HEK293 (cell line): ENCODE results near the gene SLC9A4.

ENCODE experiments used
- CTCF ChIA-PET: fragments of 350-600 bp; formaldehyde crosslinking; extraction: SDS; loops from one replicate; lab custom pipeline; 2021; ENCODE audit warnings: antibody characterized with exemption; lab: Yijun Ruan, JAX
- POLR2A ChIA-PET: fragments of 300-600 bp; formaldehyde crosslinking; extraction: SDS; loops from one replicate; lab custom pipeline; 2020; ENCODE audit warnings: antibody characterized with exemption, inconsistent platforms; lab: Yijun Ruan, JAX
- H3K27ac ChIP-seq: fragments of 200-500 bp; sonication (Bioruptor generic); 2 replicates; pipeline ENCODE4 v1.5.1; 2014; ENCODE audit warnings: low read depth, low read length, control low read depth, inconsistent platforms; ENCODE audit errors: extremely low read depth
- H3K36me3 ChIP-seq, 2 experiments: fragments of 200-500 bp in 1 of 2; sonication (Bioruptor generic) in 1 of 2; 1 replicate in 1 of 2; 2 replicates in 1 of 2; pipeline ENCODE4 v1.5.1; 2014 to 2017; ENCODE audit warnings: inconsistent platforms in 2 of 2, low read length in 2 of 2; ENCODE audit not compliant: control insufficient read depth in 2 of 2, insufficient read depth in 1 of 2
- H3K4me1 ChIP-seq: fragments of 200-500 bp; sonication (Bioruptor generic); 2 replicates; pipeline ENCODE4 v1.5.1; 2014; ENCODE audit warnings: mild to moderate bottlenecking, low read length, inconsistent platforms; ENCODE audit not compliant: control insufficient read depth, insufficient read depth
- H3K4me3 ChIP-seq: 2 replicates; pipeline ENCODE4 v1.5.1; 2011; ENCODE audit warnings: low read depth, mild to moderate bottlenecking, control low read depth, low read length, moderate library complexity
- H3K9me3 ChIP-seq: fragments of 200-500 bp; sonication (Bioruptor generic); 2 replicates; pipeline ENCODE4 v1.5.1; 2014; ENCODE audit warnings: low read depth, low read length, inconsistent platforms; ENCODE audit not compliant: control insufficient read depth, insufficient read depth
- BCL11A ChIP-seq: fragments of 450-650 bp; formaldehyde crosslinking; IDR thresholded peaks from 2 replicates; pipeline ENCODE4 v1.5.1; 2016; ENCODE audit warnings: low read depth, missing biosample characterization, missing genetic modification characterization
- MZF1 ChIP-seq: fragments of 450-650 bp; formaldehyde crosslinking; IDR thresholded peaks from 2 replicates; pipeline ENCODE4 v1.5.1; 2017; ENCODE audit warnings: missing biosample characterization, missing genetic modification characterization, borderline replicate concordance
- SCRT1 ChIP-seq: fragments of 450-650 bp; formaldehyde crosslinking; IDR thresholded peaks from 2 replicates; pipeline ENCODE4 v1.5.1; 2016; ENCODE audit warnings: missing biosample characterization, missing genetic modification characterization, borderline replicate concordance
- TRIM28 ChIP-seq: IDR thresholded peaks from 2 replicates; pipeline ENCODE4 v1.6.1; 2011; ENCODE audit warnings: low read length, control low read depth, borderline replicate concordance
- YY1 ChIP-seq: fragments of 450-650 bp; formaldehyde crosslinking; IDR thresholded peaks from 2 replicates; pipeline ENCODE4 v1.5.1; 2018; ENCODE audit warnings: missing biosample characterization, missing genetic modification characterization
- YY2 ChIP-seq: fragments of 450-650 bp; formaldehyde crosslinking; IDR thresholded peaks from 2 replicates; pipeline ENCODE4 v1.5.1; 2016; ENCODE audit warnings: missing biosample characterization, missing genetic modification characterization
- ZNF169 ChIP-seq: fragments of 450-650 bp; formaldehyde crosslinking; IDR thresholded peaks from 2 replicates; pipeline ENCODE4 v1.5.1; 2016; ENCODE audit warnings: missing biosample characterization, missing genetic modification characterization
- ZNF223 ChIP-seq: fragments of 450-650 bp; formaldehyde crosslinking; IDR thresholded peaks from 2 replicates; pipeline ENCODE4 v1.5.1; 2016; ENCODE audit warnings: missing biosample characterization, missing genetic modification characterization
- ZNF302 ChIP-seq: fragments of 450-650 bp; formaldehyde crosslinking; IDR thresholded peaks from 2 replicates; pipeline ENCODE4 v1.5.1; 2016; ENCODE audit warnings: missing biosample characterization, missing genetic modification characterization, low read depth
- ZNF354C ChIP-seq: fragments of 450-650 bp; formaldehyde crosslinking; IDR thresholded peaks from 2 replicates; pipeline ENCODE4 v1.5.1; 2016; ENCODE audit warnings: missing biosample characterization, missing genetic modification characterization, low read depth, borderline replicate concordance
- ZNF404 ChIP-seq: fragments of 450-650 bp; formaldehyde crosslinking; IDR thresholded peaks from 2 replicates; pipeline ENCODE4 v1.5.1; 2017; ENCODE audit warnings: missing biosample characterization, missing genetic modification characterization
- ZNF501 ChIP-seq: fragments of 450-650 bp; formaldehyde crosslinking; IDR thresholded peaks from 2 replicates; pipeline ENCODE4 v1.5.1; 2016; ENCODE audit warnings: missing biosample characterization, missing genetic modification characterization
- ZNF529 ChIP-seq: fragments of 450-650 bp; formaldehyde crosslinking; IDR thresholded peaks from 2 replicates; pipeline ENCODE4 v1.5.1; 2017; ENCODE audit warnings: missing genetic modification characterization, missing biosample characterization; ENCODE audit not compliant: insufficient replicate concordance
- ZNF548 ChIP-seq: fragments of 450-650 bp; formaldehyde crosslinking; IDR thresholded peaks from 2 replicates; pipeline ENCODE4 v1.5.1; 2016; ENCODE audit warnings: missing biosample characterization, missing genetic modification characterization
- ZNF558 ChIP-seq: fragments of 450-650 bp; formaldehyde crosslinking; IDR thresholded peaks from 2 replicates; pipeline ENCODE4 v1.5.1; 2016; ENCODE audit warnings: missing biosample characterization, missing genetic modification characterization
- ZNF610 ChIP-seq: fragments of 450-650 bp; formaldehyde crosslinking; IDR thresholded peaks from 2 replicates; pipeline ENCODE4 v1.5.1; 2016; ENCODE audit warnings: missing biosample characterization, missing genetic modification characterization, borderline replicate concordance
- ZNF776 ChIP-seq: fragments of 450-650 bp; formaldehyde crosslinking; IDR thresholded peaks from 2 replicates; pipeline ENCODE4 v1.5.0; 2017; ENCODE audit warnings: missing biosample characterization, missing genetic modification characterization, borderline replicate concordance
- ZNF837 ChIP-seq: fragments of 450-650 bp; formaldehyde crosslinking; IDR thresholded peaks from 2 replicates; pipeline ENCODE4 v1.5.1; 2016; ENCODE audit warnings: missing biosample characterization, missing genetic modification characterization
- ZSCAN16 ChIP-seq: fragments of 450-650 bp; formaldehyde crosslinking; IDR thresholded peaks from 2 replicates; pipeline ENCODE4 v1.5.1; 2016; ENCODE audit warnings: missing biosample characterization, missing genetic modification characterization
- TF ChIP-seq, protein P1 (sequence below): fragments of 450-650 bp; IDR thresholded peaks from 2 replicates; pipeline ENCODE4 v1.5.1; 2018; ENCODE audit warnings: missing biosample characterization, missing genetic modification characterization
- TF ChIP-seq, protein P2 (sequence below): fragments of 450-650 bp; formaldehyde crosslinking; IDR thresholded peaks from 2 replicates; pipeline ENCODE4 v1.5.1; 2017; ENCODE audit warnings: missing biosample characterization, missing genetic modification characterization
- TF ChIP-seq, protein P3 (sequence below): fragments of 450-650 bp; formaldehyde crosslinking; IDR thresholded peaks from 2 replicates; pipeline ENCODE4 v1.5.1; 2016; ENCODE audit warnings: missing biosample characterization, missing genetic modification characterization
- TF ChIP-seq, protein P4 (sequence below): fragments of 450-650 bp; formaldehyde crosslinking; IDR thresholded peaks from 2 replicates; pipeline ENCODE4 v1.5.1; 2016; ENCODE audit warnings: missing biosample characterization, missing genetic modification characterization

SLC9A4 gene

DNA sequence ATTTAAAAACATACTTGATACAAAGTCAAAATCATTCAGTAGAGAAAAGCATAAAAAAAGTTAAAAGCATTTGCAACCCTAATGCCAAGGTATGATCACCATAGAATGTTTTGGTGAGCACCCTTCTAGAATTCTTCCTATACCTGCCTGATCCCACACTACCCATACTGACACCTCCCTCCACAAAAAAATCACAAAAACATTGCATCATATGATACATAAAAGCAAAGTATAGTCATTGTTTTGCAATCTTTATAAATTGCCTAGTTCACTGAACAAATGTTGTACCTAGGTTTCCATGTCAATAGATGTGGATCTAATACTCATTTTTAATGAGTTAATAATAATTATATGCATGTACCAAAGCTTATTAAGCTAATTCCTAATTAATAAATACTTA, 54.1 kb downstream of the SLC9A4 start (continued):
- no peak for TF ChIP-seq ZNF610

DNA sequence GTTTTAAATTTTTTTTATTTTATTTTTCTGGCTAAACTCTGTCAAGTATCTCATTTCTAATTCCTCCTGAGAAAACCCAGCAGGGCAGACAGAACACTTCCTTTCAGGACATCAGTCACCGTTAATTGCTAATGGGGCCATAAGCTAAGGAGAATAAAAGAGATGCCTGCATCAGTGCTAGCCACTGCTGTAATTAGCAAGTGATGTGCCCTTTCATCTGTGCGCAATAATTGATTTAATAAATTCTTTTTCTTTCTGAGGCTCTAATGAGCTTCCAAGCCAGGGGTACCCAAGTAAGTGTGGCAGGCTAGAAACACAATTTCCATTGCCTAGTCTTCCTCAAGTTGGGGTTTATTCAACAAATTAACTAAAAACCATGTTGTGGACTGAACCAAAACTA, 65.5 kb downstream of the SLC9A4 start:
- Histone ChIP-seq H3K27ac (no peak overlapping the region), H3K36me3 (no peaks in the 10 kb centered on the region), H3K4me1 (no peaks in the 10 kb centered on the region), H3K4me3 (no peak overlapping the region), H3K9me3 (no peaks in the 10 kb centered on the region)
- CTCF ChIA-PET: no interaction called here
- POLR2A ChIA-PET: no interaction called here
- TF ChIP-seq ZNF548 (tag by site-specific recombination) (no peak), ZNF501 (tag by site-specific recombination) (no peak), ZNF776 (tag by site-specific recombination) (no peak), ZNF169 (no peak), ZNF404 (no peak), MZF1 (no peak), ZNF354C (tag by site-specific recombination) (no peak), ZNF302 (tag by site-specific recombination) (no peak), ZSCAN16 (tag by site-specific recombination) (no peak), YY2 (no peak)
- TF ChIP-seq, protein P1, sequence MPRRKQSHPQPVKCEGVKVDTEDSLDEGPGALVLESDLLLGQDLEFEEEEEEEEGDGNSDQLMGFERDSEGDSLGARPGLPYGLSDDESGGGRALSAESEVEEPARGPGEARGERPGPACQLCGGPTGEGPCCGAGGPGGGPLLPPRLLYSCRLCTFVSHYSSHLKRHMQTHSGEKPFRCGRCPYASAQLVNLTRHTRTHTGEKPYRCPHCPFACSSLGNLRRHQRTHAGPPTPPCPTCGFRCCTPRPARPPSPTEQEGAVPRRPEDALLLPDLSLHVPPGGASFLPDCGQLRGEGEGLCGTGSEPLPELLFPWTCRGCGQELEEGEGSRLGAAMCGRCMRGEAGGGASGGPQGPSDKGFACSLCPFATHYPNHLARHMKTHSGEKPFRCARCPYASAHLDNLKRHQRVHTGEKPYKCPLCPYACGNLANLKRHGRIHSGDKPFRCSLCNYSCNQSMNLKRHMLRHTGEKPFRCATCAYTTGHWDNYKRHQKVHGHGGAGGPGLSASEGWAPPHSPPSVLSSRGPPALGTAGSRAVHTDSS (tag by site-specific recombination): no peak
- TF ChIP-seq, protein P2, sequence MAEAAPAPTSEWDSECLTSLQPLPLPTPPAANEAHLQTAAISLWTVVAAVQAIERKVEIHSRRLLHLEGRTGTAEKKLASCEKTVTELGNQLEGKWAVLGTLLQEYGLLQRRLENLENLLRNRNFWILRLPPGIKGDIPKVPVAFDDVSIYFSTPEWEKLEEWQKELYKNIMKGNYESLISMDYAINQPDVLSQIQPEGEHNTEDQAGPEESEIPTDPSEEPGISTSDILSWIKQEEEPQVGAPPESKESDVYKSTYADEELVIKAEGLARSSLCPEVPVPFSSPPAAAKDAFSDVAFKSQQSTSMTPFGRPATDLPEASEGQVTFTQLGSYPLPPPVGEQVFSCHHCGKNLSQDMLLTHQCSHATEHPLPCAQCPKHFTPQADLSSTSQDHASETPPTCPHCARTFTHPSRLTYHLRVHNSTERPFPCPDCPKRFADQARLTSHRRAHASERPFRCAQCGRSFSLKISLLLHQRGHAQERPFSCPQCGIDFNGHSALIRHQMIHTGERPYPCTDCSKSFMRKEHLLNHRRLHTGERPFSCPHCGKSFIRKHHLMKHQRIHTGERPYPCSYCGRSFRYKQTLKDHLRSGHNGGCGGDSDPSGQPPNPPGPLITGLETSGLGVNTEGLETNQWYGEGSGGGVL (tag by site-specific recombination): no peak

DNA sequence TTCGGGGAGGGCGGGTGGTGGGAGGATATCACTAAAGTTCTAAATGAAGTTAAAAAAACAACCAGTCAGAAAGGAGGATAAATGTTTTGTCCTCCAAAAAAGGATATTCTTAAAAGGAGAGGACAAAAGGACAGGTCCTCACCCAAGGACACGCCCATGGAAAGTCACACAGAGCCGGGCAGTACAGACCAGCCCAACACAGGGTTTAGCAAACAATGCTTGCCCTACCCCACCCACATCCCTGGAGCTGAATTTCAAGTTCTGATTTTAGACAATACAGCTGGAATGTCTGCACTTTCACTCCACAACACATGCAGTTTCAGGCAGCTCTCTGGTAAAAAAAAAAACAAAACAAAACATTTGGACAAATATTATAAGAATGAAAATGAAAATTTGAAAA, 67.9 kb downstream of the SLC9A4 start:
- ChIA-PET CTCF (interaction anchor here (0.6 to 2.1 kb wide), 2 partner anchors 23 to 68 kb away, joined by 3 to 4 read pairs; partner anchors contain the start of gene SLC9A4), POLR2A (no interaction called here)
- Histone ChIP-seq H3K27ac (no peak overlapping the region), H3K4me1 (no peaks in the 10 kb centered on the region), H3K36me3 (no peaks in the 10 kb centered on the region), H3K9me3 (no peaks in the 10 kb centered on the region)
- TF ChIP-seq ZNF558 (tag by site-specific recombination): no peak
- TF ChIP-seq BCL11A: no peak
- TF ChIP-seq, all 188 proteins: peak for 0
- no peak overlapping the region for H3K4me3 ChIP-seq

DNA sequence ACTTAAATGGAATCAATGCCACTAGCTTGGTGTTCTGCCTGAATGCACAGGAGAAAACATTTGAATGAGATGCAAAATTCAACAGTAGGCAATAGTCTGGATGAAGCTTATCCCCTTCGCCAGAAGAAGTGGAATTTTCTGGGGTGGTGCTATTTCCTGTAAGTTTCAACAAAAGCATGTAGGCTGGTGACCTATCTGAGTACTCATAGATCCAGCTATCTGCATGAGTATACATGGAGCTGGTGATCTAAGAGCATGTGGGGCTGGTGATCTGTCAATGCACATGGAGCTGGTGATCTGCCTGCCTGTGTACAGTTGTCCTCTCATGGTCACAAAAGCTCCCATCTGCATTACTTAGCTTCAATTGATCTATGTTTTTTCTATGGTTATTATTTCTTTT, 71.2 kb downstream of the SLC9A4 start:
- H3K4me3 ChIP-seq: no peak overlapping the region
- ChIA-PET CTCF (no interaction called here), POLR2A (no interaction called here)
- no peaks in the 10 kb centered on the region for H3K9me3 ChIP-seq
- no peaks in the 10 kb centered on the region for H3K4me1 ChIP-seq
- no peaks in the 10 kb centered on the region for H3K36me3 ChIP-seq
- no peak overlapping the region for H3K27ac ChIP-seq
- no peak for TF ChIP-seq SCRT1 (tag by site-specific recombination)
- TF ChIP-seq YY1: no peak
- TF ChIP-seq, protein P3, sequence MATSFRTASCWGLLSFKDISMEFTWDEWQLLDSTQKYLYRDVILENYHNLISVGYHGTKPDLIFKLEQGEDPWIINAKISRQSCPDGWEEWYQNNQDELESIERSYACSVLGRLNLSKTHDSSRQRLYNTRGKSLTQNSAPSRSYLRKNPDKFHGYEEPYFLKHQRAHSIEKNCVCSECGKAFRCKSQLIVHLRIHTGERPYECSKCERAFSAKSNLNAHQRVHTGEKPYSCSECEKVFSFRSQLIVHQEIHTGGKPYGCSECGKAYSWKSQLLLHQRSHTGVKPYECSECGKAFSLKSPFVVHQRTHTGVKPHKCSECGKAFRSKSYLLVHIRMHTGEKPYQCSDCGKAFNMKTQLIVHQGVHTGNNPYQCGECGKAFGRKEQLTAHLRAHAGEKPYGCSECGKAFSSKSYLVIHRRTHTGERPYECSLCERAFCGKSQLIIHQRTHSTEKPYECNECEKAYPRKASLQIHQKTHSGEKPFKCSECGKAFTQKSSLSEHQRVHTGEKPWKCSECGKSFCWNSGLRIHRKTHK (tag by site-specific recombination): no peak
- TF ChIP-seq ZNF837: no peak
- no peak for TF ChIP-seq ZNF223 (tag by site-specific recombination)
- no peak for TF ChIP-seq ZNF529 (tag by site-specific recombination)
- TF ChIP-seq, protein P4, sequence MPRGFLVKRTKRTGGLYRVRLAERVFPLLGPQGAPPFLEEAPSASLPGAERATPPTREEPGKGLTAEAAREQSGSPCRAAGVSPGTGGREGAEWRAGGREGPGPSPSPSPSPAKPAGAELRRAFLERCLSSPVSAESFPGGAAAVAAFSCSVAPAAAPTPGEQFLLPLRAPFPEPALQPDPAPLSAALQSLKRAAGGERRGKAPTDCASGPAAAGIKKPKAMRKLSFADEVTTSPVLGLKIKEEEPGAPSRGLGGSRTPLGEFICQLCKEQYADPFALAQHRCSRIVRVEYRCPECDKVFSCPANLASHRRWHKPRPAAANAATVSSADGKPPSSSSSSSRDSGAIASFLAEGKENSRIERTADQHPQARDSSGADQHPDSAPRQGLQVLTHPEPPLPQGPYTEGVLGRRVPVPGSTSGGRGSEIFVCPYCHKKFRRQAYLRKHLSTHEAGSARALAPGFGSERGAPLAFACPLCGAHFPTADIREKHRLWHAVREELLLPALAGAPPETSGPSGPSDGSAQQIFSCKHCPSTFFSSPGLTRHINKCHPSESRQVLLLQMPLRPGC (tag by site-specific recombination): no peak
- no peak for TF ChIP-seq TRIM28
